ENCODE data around the gene ZNF761.
"Not testable (repeated sequence)": the region's sequence is repeated elsewhere in the genome, so short reads cannot be mapped to it uniquely, and the experiment has no call there.

The ZNF761 gene

GRCh38 chr19:53431399-53432087 is at the start of gene ZNF761:
TSS of gene ZNF761 (plus strand) at chr19:53431984. CDS start at chr19:53447269, 15,285 bp downstream.
- DNase-seq, result peak; percentile 86

- DNase-seq, result peak; percentile 4
Measured at GRCh38 chr19:53388168-53388567, 43.6 kb upstream of the ZNF761 start.

GRCh38 chr19:53388904-53389303 is 42.9 kb upstream of the ZNF761 start:
- no peak for DNase-seq

- DNase-seq, result no peak
Measured at GRCh38 chr19:53389571-53389970, 42.2 kb upstream of the ZNF761 start.

GRCh38 chr19:53389978-53390377 is 41.8 kb upstream of the ZNF761 start:
- no peak for DNase-seq

- no peak for DNase-seq
Measured at GRCh38 chr19:53394522-53394973, 37.2 kb upstream of the ZNF761 start.

GRCh38 chr19:53394974-53395839 is 36.6 kb upstream of the ZNF761 start, which contains the start of gene ZNF765:
TSS of gene ZNF765 (plus strand) at chr19:53395149. CDS start at chr19:53398016, 2,867 bp downstream.
- peak; percentile 93 for DNase-seq

- not testable (repeated sequence) for DNase-seq
Measured at GRCh38 chr19:53395840-53396524, 35.8 kb upstream of the ZNF761 start.

GRCh38 chr19:53396525-53396868 is 35.3 kb upstream of the ZNF761 start:
- no peak for DNase-seq

- DNase-seq, result not testable (repeated sequence)
Measured at GRCh38 chr19:53397918-53398317, 33.9 kb upstream of the ZNF761 start.

GRCh38 chr19:53409505-53410204 is 22.1 kb upstream of the ZNF761 start:
- no peak for DNase-seq

- not testable (repeated sequence) for DNase-seq
Measured at GRCh38 chr19:53420520-53421315, 11.1 kb upstream of the ZNF761 start.

GRCh38 chr19:53422551-53422950 is 9.2 kb upstream of the ZNF761 start:
- DNase-seq, result no peak

- DNase-seq, result not testable (repeated sequence)
Measured at GRCh38 chr19:53423074-53423473, 8.7 kb upstream of the ZNF761 start.

GRCh38 chr19:53423680-53424079 is 8.1 kb upstream of the ZNF761 start:
- DNase-seq, result not testable (repeated sequence)

- peak; percentile 31 for DNase-seq
Measured at GRCh38 chr19:53424968-53425597, 6.7 kb upstream of the ZNF761 start.

- DNase-seq, result peak; percentile 4
Measured at GRCh38 chr19:53432088-53432661, 391 bp downstream of the ZNF761 start.

GRCh38 chr19:53443809-53444208 is 12.0 kb downstream of the ZNF761 start:
- not testable (repeated sequence) for DNase-seq

GRCh38 chr19:53447196-53447595 is 15.4 kb downstream of the ZNF761 start:
- DNase-seq, result not testable (repeated sequence)

GRCh38 chr19:53455828-53456227 is 24.0 kb downstream of the ZNF761 start:
- DNase-seq, result no peak

Measured in fibroblast of upper back skin (primary cell).